Epidermal melanocyte (primary cell): ENCODE data around the gene ATP7A.
"Not testable (repeated sequence)": the region's sequence is repeated elsewhere in the genome, so short reads cannot be mapped to it uniquely, and the experiment has no call there.

Experiments
- DNase-seq: peaks from one replicate; pipeline ENCODE4 v3.0.0; 2011; ENCODE audit warnings: low spot score; ENCODE audit not compliant: insufficient read length

The ATP7A gene

GRCh38 chrX:77945031-77945430, 34.5 kb downstream of the ATP7A start:
- not testable (repeated sequence) for DNase-seq

DNA sequence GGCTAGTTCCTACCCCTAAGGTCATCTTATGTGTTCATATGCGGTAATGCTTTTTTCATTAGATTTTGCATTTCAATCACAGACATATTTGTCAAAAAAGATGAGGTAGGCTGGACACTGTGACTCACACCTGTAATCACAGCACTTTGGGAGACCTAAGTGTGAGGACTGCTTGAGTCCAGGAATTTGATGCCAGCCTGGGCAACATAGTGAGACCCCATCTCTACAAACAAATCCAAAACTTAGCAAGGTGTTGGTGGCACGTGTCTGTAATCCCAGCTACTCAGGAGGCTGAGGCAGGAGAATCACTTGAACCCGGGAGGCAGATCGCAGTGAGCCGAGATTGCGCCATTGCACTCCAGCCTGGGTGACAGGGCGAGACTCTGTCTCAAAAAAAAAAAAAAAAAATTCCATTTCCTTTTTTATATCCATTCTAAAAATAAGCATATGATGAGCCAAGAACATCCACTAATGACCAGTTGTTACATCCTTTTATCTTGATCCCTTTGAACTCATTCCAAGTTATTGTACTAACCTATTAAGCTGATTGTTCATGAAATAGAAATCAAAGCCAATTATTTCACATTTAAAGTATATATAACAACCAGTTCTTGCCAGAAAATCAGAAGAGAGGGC, 35.5 kb downstream of the ATP7A start:
- DNase-seq, result no peak

DNA sequence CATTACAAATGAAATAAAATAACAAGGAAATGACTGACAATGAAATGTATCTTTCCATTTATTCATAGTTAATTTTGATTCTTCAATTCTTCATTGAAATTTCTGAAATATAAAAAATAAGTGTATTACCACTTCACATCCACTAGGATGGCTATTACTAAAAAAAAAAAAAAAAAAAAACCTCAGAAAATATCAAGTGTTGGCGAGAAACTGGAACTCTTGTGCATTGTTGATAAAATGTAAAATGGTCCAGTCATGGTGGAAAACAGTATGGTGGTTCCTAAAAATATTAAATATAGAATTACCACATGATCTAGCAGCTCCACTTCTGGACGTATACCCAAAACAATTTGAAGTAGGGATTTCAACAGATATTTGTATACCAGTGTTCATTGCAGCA, 36.1 kb downstream of the ATP7A start:
- DNase-seq, result no peak

DNA sequence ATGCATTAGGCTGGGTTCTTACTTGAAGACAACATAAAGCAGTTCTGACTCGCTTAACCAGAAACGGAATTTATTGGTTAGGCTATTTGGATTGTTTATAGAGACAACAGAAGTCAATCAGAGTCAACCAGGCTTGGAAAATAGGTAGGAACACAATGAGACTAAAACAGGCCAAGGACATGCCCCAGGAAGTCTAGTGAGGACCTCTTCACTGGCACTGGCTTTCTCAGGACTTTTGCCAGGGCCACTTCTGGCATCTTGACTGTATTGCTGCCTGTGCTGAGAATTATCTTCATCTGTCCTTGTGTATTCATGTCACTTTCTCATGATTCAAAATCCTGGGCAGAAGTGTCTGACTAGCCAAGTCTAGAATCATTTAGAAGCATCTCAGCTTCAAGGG, 39.3 kb downstream of the ATP7A start:
- DNase-seq, result no peak

DNA sequence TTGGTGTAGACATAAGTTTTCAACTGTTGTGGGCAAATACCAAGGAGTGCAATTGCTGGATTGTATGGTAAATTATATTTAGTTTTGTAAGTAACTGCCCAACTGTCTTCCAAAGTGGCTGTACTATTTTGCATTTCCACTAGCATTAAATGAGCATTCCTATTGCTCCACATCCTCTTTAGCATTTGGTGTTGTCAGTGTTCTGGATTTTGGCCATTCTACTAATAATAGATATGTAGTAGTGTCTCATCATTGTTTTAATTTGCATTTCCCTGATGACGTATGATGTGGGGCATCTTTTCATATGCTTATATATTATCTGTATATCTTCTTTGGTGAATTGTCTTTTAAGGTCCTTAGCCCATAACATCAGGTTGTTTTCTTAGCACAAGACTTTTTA, 41.7 kb downstream of the ATP7A start:
- DNase-seq, result no peak

GRCh38 chrX:77953302-77953701, 42.8 kb downstream of the ATP7A start:
- no peak for DNase-seq

DNA sequence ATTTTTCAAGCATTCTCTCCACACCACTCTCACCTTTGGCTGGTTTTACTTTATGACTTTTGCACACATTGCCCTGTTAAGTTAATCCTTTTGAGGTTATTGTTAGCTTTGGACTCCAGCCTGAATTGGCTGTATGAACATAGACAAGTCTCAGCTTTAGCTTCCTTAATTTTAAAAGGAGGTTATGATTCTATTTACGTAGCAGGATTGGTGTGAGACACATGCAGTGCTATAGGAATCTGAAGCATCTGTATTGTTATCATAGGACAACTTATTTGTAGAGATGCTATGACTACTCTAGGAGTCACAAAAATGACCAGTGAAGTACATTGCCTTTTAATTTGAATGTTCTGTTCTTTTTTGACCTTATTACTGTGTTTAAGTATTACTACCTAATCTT, 43.2 kb downstream of the ATP7A start:
- no peak for DNase-seq

DNA sequence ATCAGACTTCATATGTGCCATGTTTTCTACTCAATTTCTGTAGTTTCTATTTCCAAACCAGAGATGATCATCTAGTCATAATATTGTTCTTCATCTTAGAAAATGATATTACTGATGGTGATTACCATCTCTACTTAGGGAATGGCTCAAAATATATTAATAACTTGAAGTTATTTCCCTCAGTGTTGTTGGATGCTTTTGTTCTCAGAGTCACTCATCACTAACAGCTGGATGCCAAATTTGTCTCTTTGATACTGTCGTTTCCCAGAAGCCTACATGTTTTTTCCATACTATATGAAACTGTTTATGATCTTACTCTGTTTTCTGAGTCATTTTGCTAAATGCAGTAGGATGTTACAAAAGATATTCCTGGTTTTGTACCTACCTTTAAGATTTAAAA, 50.1 kb downstream of the ATP7A start:
- no peak for DNase-seq

DNA sequence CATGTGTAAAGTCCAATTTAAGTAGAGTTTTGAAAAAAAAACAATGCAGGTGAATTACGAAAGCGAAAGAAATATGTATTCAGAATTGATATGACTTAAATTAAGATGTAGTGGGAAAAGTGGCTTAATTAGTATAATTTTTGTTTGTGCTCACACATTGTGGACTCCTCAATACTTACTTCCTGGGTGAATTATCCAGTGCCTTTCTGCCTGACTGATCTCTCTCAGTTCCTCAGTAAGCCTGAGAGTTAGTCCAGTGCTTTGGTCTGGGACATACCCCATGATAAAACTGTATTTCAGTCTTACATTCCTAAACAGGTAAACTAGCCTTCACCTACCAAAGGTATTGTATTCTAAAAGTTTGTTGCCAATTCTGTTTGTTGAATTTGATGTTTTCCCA, 50.6 kb downstream of the ATP7A start:
- no peak for DNase-seq

DNA sequence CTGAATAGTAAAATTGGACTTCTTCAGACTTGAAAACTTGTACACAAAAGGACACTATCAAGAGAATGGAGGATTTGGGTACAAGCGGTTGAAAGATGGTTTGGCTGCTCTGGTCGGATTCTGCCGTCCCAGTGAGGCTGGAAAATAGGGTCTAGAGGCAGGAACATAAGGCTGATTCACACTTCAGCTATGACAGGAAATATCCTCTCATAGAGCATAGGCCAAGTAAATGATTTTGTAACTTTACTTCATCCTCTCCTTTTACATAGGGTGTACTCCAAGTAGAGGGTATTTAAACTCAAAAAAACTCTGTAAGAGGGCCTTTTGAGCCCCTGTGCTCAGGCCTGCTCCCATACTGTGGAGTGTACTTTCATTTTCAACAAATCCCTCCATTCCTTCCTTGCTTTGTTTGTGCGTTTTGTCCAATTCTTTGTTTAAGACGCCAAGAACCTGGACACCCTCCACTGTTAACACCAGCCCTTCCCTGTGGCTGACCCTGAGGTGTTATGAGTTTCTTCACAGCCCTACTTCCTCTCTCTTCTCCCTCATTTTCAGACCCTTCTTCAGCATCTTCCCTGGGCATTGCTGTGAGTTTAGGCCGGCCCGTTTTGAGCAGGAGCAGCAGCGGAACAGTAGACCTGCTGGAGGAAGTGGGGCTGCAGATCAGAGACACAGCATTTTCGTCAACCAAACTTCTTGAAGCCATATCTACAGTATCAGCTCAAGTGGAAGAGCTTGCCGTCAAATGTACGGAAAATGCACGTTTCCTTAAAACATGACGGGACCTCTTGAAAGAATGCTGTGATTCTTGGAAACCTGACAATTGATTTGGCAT, 51.8 kb downstream of the ATP7A start:
- no peak for DNase-seq

GRCh38 chrX:77966361-77966760, 55.9 kb downstream of the ATP7A start:
- DNase-seq, result no peak

- DNase-seq, result no peak
These were observed 57.1 kb downstream of the ATP7A start for GRCh38 chrX:77967631-77968030.

DNA sequence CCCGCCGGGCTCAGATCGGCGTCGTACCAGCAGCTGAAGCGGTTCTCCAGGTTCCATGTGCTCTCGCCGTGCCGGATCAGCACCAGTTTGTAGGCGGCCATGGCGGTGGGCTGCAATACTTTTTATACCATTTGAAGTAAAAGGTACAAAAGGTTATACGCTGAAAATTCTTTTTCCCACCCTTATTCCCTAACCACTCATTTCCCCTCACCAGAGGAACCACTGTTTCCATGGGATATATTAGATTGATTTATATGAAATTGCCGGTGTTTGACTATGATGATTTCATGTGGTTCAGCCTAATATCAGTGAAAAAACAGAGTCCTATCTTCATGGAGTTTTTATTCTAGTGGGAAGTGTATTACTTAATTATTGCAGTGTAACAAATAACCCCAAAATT, 59.0 kb downstream of the ATP7A start, which contains the start of gene PGAM4:
PGAM4 (minus strand) TSS at position 101 of the 400 bp plus-strand sequence; CDS start at position 101, 0 bp downstream.
- no peak for DNase-seq

DNA sequence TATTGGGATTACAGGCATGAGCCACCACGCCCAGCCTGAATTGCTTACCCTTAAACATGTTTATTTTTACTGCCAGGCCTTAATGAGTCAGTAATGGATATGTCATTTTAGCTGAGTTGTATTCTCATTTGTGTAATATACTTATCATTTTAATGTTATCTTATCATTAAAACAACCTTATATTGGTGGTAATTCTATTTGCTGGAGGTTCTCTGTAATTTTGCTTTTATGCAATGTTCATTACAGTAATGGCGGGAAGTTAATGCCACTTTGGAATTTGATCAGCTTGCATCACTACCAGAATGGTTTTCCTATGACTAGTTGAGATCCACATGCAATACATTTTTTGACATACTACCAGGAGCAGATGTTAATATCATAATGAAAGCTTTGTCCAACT, 65.3 kb downstream of the ATP7A start:
- DNase-seq, result no peak

DNA sequence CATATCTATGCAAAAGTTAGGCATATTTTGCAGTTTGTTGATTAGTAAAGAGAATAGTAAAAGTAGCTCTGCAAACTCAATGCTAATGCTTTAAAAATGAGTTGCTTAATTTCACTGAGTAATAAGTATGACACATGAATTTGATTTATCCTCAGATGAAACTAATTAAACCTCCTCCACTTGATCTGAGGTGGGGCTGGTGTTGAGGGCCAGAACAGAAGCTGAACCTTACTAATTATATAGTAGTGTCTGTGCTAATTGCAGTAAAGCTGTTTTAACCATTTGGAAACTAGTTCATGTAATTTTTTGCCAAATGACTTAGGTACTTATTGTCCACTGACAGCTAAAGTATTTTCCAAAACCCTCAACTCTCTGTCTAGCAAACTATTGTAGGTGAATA, 66.6 kb downstream of the ATP7A start:
- DNase-seq, result no peak

DNA sequence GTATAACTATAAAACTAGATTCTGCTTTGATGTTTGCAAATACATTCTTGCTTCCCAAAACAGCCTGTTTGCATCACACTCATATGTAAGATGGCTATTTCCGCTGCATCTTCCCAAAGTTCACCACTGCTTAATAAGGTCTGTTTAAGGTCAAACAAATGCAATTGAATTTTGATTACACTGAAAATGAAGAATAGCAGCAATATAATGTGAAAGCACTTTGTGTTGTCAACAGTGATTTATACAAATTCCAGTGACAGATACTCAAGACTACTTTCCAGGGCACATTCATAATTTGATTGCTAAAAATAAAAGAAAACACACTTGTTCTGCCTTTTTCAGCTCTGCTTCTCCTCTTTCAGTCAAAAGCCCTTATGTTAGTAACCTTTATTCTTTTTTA, 67.0 kb downstream of the ATP7A start:
- DNase-seq, result no peak

DNA sequence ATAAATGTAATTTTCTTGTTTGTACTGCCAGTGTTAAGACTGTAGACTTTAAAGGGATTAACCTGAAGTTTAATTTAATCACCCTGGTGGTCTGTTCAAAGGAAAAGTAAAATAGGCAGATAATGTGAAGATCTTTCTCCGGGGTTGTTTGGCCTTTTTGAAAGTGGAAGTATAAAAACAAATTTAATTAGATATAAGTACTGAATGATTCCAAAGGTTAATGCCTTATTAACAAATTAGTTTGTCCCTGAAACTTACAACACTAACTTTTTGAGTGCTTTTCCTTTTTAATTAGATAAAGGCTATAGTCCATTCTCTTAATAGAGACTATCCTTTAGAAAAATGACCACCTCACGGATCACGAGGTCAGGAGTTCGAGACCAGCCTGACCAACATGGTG, 69.4 kb downstream of the ATP7A start:
- DNase-seq, result no peak

DNA sequence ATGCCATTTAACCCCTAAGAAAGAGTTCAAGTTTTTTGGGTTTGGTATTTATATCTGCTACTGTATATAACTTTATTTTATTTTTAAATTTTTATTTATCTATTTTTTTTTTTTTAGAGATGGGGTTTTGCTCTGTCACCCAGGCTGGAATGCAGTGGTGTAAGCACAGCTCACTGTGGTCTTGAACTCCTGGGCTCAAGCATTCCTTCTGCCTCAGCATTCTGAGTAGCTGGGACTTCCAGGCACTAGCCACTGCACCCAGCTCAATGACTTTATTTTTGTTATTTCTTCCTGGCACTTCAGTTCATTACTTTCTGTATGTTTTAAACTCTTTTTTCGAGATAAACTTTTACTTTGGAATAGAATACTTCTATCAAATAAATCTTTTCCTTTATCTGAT, 101.4 kb downstream of the ATP7A start:
- no peak for DNase-seq

- DNase-seq, result no peak
These were observed 109.3 kb downstream of the ATP7A start for GRCh38 chrX:78019586-78020483.

- no peak for DNase-seq
These were observed 114.0 kb downstream of the ATP7A start for GRCh38 chrX:78024349-78025059.

- no peak for DNase-seq
These were observed 117.3 kb downstream of the ATP7A start for GRCh38 chrX:78027798-78028197.
